ENCODE results near the gene IGF2BP3. TPM values are rescaled to one million over a fixed set of nuclear protein-coding genes. Genes with fewer than 3 reads are reported as not detected.
"Not testable (repeated sequence)": the region's sequence is repeated elsewhere in the genome, so short reads cannot be mapped to it uniquely, and the experiment has no call there.

The IGF2BP3 gene
- total RNA-seq, 1 donor from 2014 or later, result 2.0 TPM

DNA sequence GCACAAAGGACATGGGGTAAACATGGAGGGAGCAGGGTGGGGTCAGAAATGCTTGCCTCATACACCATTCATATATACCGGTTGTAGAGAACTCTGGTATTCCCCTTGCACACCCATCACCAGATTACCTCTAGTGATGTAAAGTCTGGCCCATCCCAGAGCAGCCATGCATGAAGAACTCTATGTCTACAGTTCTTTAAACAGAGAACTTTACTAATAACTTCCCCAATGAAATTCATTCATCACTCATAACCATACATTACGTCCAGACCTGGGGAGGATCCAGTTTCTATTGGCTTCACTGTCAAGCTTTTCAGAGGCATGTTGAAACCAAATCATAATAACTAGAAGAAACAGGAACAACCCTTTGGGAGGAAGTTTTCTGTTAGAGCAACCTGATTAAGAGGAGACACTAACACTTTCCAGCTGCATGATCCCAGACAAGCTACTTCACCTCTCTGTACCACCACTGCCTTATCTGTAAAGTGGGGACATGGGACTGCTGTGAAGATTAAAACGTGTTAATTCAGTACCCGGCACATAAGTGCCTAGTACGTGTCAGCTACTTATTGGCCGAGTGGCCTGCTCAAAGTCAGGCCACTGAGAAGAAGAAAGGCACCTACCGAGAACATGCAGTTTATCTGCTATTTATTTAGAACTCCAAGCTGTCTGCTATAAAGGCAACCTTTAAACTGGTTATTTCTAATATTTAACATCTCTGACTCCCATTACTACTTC is 59.7 kb downstream of the IGF2BP3 start:
- Histone ChIP-seq H3K4me3 (no peak overlapping the region), H3K4me1 (no peaks in the 10 kb centered on the region), H3K36me3 (no peaks in the 10 kb centered on the region), H3K27ac (no peak overlapping the region), H3K9me3 (no peaks in the 10 kb centered on the region), H3K27me3 (ENCODE audit: low read depth) (no peaks in the 10 kb centered on the region)
- DNase-seq, result no peak
- intact Hi-C loops (cut with DNase I), result no loop called here
- TF ChIP-seq, protein P1, sequence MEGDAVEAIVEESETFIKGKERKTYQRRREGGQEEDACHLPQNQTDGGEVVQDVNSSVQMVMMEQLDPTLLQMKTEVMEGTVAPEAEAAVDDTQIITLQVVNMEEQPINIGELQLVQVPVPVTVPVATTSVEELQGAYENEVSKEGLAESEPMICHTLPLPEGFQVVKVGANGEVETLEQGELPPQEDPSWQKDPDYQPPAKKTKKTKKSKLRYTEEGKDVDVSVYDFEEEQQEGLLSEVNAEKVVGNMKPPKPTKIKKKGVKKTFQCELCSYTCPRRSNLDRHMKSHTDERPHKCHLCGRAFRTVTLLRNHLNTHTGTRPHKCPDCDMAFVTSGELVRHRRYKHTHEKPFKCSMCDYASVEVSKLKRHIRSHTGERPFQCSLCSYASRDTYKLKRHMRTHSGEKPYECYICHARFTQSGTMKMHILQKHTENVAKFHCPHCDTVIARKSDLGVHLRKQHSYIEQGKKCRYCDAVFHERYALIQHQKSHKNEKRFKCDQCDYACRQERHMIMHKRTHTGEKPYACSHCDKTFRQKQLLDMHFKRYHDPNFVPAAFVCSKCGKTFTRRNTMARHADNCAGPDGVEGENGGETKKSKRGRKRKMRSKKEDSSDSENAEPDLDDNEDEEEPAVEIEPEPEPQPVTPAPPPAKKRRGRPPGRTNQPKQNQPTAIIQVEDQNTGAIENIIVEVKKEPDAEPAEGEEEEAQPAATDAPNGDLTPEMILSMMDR (IDR thresholded peaks at IDR 0.05), result no peak
- no peak for ATAC-seq

DNA sequence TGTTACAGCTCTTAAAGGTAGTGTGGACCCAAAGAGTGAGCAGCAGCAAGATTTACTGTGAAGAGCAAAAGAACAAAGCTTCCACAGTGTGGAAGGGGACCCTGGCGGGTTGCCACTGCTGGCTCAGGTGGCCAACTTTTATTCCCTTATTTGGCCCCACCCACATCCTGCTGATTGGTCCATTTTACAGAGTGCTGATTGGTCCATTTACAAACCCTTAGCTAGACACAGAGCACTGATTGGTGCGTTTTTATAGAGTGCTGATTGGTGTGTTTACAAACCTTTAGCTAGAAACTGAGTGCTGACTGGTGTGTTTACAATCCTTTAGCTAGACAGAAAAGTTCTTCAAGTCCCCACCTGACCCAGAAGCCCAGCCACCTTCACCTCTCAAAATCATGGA is 63.7 kb downstream of the IGF2BP3 start:
- ATAC-seq; H3K27me3 ChIP-seq (ENCODE audit: low read depth); intact Hi-C loops (cut with DNase I); H3K27ac ChIP-seq; H3K9me3 ChIP-seq; H3K4me1 ChIP-seq; H3K4me3 ChIP-seq; DNase-seq; H3K36me3 ChIP-seq: not testable (repeated sequence)

DNA sequence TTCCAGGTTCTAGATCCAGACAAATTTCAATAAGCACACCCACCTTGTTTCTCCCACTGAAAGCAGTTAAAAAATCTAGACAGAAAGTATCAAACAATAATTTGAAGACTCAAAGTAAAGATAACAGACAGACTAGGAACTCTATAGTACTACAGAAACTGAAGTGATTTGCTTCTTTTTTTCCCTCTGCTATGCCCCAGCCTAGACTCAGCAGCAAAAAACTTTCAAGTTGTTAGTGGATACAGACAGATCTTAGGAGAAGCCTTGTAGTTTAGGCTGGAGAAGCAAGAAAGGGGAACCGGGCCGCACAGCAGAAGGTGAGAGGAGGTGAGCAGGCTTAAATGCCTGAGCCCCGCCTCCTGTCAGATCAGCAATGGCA is 65.1 kb downstream of the IGF2BP3 start:
- Histone ChIP-seq H3K4me1 (no peaks in the 10 kb centered on the region), H3K27me3 (ENCODE audit: low read depth) (no peaks in the 10 kb centered on the region), H3K27ac (no peak overlapping the region), H3K9me3 (no peaks in the 10 kb centered on the region), H3K4me3 (no peak overlapping the region), H3K36me3 (no peaks in the 10 kb centered on the region)
- TF ChIP-seq, protein P1 (IDR thresholded peaks at IDR 0.05), result no peak
- no peak for DNase-seq
- intact Hi-C loops (cut with DNase I), result no loop called here
- no peak for ATAC-seq

DNA sequence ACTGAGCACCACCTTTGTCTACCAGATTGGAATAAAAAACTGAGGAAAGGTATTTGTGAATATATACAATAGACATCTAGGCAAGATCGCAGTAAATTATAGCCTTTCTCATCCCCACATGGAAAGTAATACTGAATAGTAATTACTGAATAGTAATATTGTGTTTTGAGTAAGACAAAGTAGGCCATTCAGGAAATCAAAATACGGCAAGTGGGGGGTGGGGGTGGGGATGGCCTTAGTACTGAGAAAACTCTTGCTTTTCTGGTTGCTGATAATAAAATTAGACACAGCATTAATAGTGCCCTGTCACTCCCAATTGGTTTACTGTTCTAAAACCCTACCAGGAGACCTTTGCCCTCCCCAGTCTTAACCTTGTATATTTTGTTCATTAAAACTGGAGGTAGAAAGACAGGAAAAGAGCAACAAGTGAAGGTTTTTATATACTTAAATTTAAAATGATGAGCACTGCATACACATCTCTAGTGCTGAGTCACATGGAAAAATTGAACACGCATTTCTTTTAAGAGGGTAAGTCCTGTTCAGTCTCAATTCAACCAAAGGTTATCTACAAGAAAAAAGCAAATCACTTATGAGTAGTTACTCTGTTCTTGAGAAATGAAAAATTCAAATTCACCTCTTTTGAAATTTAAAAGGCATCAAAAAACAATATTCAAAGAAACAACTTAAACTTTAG is 65.6 kb downstream of the IGF2BP3 start:
- TF ChIP-seq, protein P1 (IDR thresholded peaks at IDR 0.05), result no peak
- H3K27ac ChIP-seq, result no peak overlapping the region
- no peaks in the 10 kb centered on the region for H3K4me1 ChIP-seq
- H3K4me3 ChIP-seq, result no peak overlapping the region
- H3K9me3 ChIP-seq, result no peaks in the 10 kb centered on the region
- ATAC-seq, result no peak
- no peak for DNase-seq
- H3K27me3 ChIP-seq (ENCODE audit: low read depth), result no peaks in the 10 kb centered on the region
- no peaks in the 10 kb centered on the region for H3K36me3 ChIP-seq
- intact Hi-C loops (cut with DNase I), result no loop called here

DNA sequence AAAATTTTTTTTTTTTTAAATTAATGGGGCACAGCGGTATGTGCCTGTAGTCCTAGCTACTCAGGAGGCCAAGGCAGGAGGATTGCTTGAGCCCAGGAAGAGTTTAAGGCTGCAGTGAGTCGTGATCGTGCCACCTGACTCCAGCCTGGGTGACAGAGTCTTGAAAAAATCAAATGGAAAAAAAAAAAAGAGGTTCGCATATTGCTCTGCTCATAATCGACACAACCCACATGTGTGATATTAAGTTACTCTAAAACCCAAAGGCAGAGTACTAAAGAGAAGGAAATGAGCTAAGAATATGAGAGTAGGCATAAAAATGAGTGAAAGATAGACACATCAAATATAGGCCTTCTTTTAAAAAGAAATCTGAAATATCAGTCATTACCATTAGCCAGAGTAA is 66.3 kb downstream of the IGF2BP3 start:
- no peaks in the 10 kb centered on the region for H3K9me3 ChIP-seq
- no peaks in the 10 kb centered on the region for H3K4me1 ChIP-seq
- no peak overlapping the region for H3K4me3 ChIP-seq
- no peaks in the 10 kb centered on the region for H3K27me3 ChIP-seq (ENCODE audit: low read depth)
- TF ChIP-seq, protein P1 (IDR thresholded peaks at IDR 0.05), result no peak
- no peak for ATAC-seq
- intact Hi-C loops (cut with DNase I), result no loop called here
- H3K27ac ChIP-seq, result no peak overlapping the region
- H3K36me3 ChIP-seq, result no peaks in the 10 kb centered on the region
- no peak for DNase-seq

DNA sequence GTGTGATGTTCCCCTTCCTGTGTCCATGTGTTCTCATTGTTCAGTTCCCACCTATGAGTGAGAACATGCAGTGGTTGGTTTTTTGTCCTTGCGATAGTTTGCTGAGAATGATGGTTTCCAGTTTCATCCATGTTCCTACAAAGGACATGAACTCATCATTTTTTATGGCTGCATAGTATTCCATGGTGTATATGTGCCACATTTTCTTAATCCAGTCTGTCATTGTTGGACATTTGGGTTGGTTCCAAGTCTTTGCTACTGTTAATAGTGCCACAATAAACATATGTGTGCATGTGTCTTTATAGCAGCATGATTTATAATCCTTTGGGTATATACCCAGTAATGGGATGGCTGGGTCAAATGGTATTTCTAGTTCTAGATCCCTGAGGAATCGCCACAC is 72.2 kb downstream of the IGF2BP3 start:
- intact Hi-C loops (cut with DNase I); H3K4me3 ChIP-seq; H3K27me3 ChIP-seq (ENCODE audit: low read depth); H3K36me3 ChIP-seq; H3K27ac ChIP-seq; H3K4me1 ChIP-seq; H3K9me3 ChIP-seq; ATAC-seq; DNase-seq: not testable (repeated sequence)

Data from lower lobe of right lung (tissue), 2 donors.